Kidney (tissue), 2 donors: ENCODE measurements around the gene POLG. TPM values are rescaled to one million over a fixed set of nuclear protein-coding genes. Genes with fewer than 3 reads are reported as not detected.

Experiments used
- microRNA-seq: library from miRNA; unstranded; fragments of <30 nt; microRNA quantifications from one replicate; pipeline ENCODE4 v1.2.0, GENCODE V29; 2020
- polyA plus RNA-seq: library from polyadenylated mRNA; stranded (reverse); fragments of 350-450 nt; fragmentation: Illumina TruSeq; extraction: RNeasy Lipid Tissue Mini Kit (QIAGEN cat#74804); gene quantifications from one replicate; pipeline ENCODE4 v1.2.3, GENCODE V29; 2014; ENCODE audit warnings: low read depth, low replicate concordance; ENCODE audit not compliant: insufficient read depth
- total RNA-seq: library from RNA; stranded (reverse); fragmentation: NEBNext Ultra II Directional; extraction: Animal tissue kit (Norgen Biotek cat#: 25700); gene quantifications from one replicate; pipeline ENCODE4 v1.2.1, GENCODE V29; 2021
- donor health status: DM: yes; HTN: yes; CAD: no.

Gene POLG
- total and polyA plus RNA-seq, 2 donors from 2014 or later, result 28.6 to 72.4 TPM

Small RNAs within 50 kb of the gene (microRNA-seq; reads per million reads assigned to microRNA genes)
- gene MIR6766 (not detected), gene MIR9-3 (not detected)

Other genes with a start within 250 kb of the POLG start
- 123 TPM for gene ABHD2, start 246.4 kb downstream of the POLG start, total RNA-seq
- gene ABHD2, start 246.4 kb downstream of the POLG start, polyA plus RNA-seq, result 13.3 TPM
- not detected for gene RLBP1, start 113.2 kb downstream of the POLG start, total RNA-seq
- not detected for gene RLBP1, start 113.2 kb downstream of the POLG start, polyA plus RNA-seq
- 6.6 TPM for gene FANCI, start 90.8 kb downstream of the POLG start, total RNA-seq
- gene FANCI, start 90.8 kb downstream of the POLG start, polyA plus RNA-seq, result 2.4 TPM
- gene RHCG, start 161.8 kb upstream of the POLG start, total RNA-seq, result 1.5 TPM
- gene RHCG, start 161.8 kb upstream of the POLG start, polyA plus RNA-seq, result 373 TPM
- gene TICRR, start 240.6 kb upstream of the POLG start, total RNA-seq, result 0.25 TPM
- gene TICRR, start 240.6 kb upstream of the POLG start, polyA plus RNA-seq, result not detected